IMR-90 (cell line): ENCODE data around the gene TP53TG5. TPM values are rescaled to one million over a fixed set of nuclear protein-coding genes. Genes with fewer than 3 reads are reported as not detected.

Source experiments
- ATAC-seq: fragments of 200-7000 bp; cut with Tn5 transposase; 2 replicates; pipeline ENCODE4 v1.9.1; 2020; ENCODE audit warnings: low read depth, mild to moderate bottlenecking, moderate library complexity
- BruUV-seq: library from RNA; stranded (reverse); fragments of 400-500 nt; replicated peaks from 2 replicates; lab custom pipeline; 2021; lab: Mats Ljungman, UMichigan
- CTCF ChIA-PET: fragments of 300-600 bp; formaldehyde crosslinking; extraction: SDS; loops from one replicate; lab custom pipeline; 2021; ENCODE audit warnings: antibody characterized with exemption; lab: Yijun Ruan, JAX
- POLR2A ChIA-PET: fragments of 300-600 bp; sonication (Branson Sonifier 250); formaldehyde crosslinking; loops from one replicate; lab custom pipeline; 2022; ENCODE audit warnings: antibody characterized with exemption; ENCODE audit not compliant: unreplicated experiment; lab: Charles Lee
- DNase-seq: peaks from one replicate; pipeline ENCODE4 v3.0.0; 2013
- H2AFZ ChIP-seq: replicated peaks from 2 replicates; pipeline ENCODE3; 2013; ENCODE audit warnings: low read length, mild to moderate bottlenecking; ENCODE audit not compliant: poor library complexity
- H2AK5ac ChIP-seq: 2 replicates; pipeline ENCODE4 v1.6.1; 2013; ENCODE audit warnings: low read depth, low read length, inconsistent platforms
- H2AK9ac ChIP-seq: replicated peaks from 2 replicates; pipeline ENCODE3; 2013; ENCODE audit warnings: mild to moderate bottlenecking, low read depth, low read length, moderate library complexity; ENCODE audit not compliant: poor library complexity
- H2BK120ac ChIP-seq: 2 replicates; pipeline ENCODE4 v1.6.1; 2013; ENCODE audit warnings: low read depth, low read length, inconsistent platforms
- H2BK15ac ChIP-seq: 3 replicates; pipeline ENCODE4 v1.6.1; 2013; ENCODE audit warnings: low read depth, low read length, inconsistent platforms
- H2BK20ac ChIP-seq: 2 replicates; pipeline ENCODE4 v1.6.1; 2013; ENCODE audit warnings: low read depth, mild to moderate bottlenecking, inconsistent platforms, low read length, moderate library complexity
- H2BK5ac ChIP-seq: 2 replicates; pipeline ENCODE4 v1.6.1; 2013; ENCODE audit warnings: mild to moderate bottlenecking, low read depth, low read length, inconsistent platforms; ENCODE audit not compliant: poor library complexity, severe bottlenecking
- H3K14ac ChIP-seq: replicated peaks from 2 replicates; pipeline ENCODE4 v1.6.1; 2013; ENCODE audit warnings: low read depth, low read length, inconsistent platforms
- H3K18ac ChIP-seq: 2 replicates; pipeline ENCODE4 v1.6.1; 2013; ENCODE audit warnings: low read depth, low read length, control low read depth
- H3K23ac ChIP-seq: 2 replicates; pipeline ENCODE4 v1.6.1; 2013; ENCODE audit warnings: low read depth, low read length, inconsistent platforms
- H3K27ac ChIP-seq: 2 replicates; pipeline ENCODE4 v1.5.1; 2013; ENCODE audit warnings: mild to moderate bottlenecking, control low read depth, low read length; ENCODE audit not compliant: insufficient read depth
- H3K27me3 ChIP-seq: 2 replicates; pipeline ENCODE4 v1.6.1; 2013; ENCODE audit warnings: low read length; ENCODE audit not compliant: control insufficient read depth, insufficient read depth
- H3K36me3 ChIP-seq: 2 replicates; pipeline ENCODE4 v1.6.1; 2013; ENCODE audit warnings: low read length, mixed read lengths; ENCODE audit not compliant: control insufficient read depth, insufficient read depth
- H3K4ac ChIP-seq: 2 replicates; pipeline ENCODE4 v1.6.1; 2013; ENCODE audit warnings: low read depth, low read length, inconsistent platforms
- H3K4me1 ChIP-seq: 2 replicates; pipeline ENCODE4 v1.6.1; 2013; ENCODE audit warnings: low read length, mixed read lengths; ENCODE audit not compliant: control insufficient read depth, insufficient read depth
- H3K4me2 ChIP-seq: 2 replicates; pipeline ENCODE4 v1.6.1; 2013; ENCODE audit warnings: low read depth, mild to moderate bottlenecking, control low read depth, low read length, moderate library complexity
- H3K4me3 ChIP-seq: 2 replicates; pipeline ENCODE4 v1.5.1; 2013; ENCODE audit warnings: low read depth, mild to moderate bottlenecking, control low read depth, low read length, moderate library complexity; ENCODE audit not compliant: insufficient read depth
- H3K56ac ChIP-seq: 2 replicates; pipeline ENCODE4 v1.6.1; 2013; ENCODE audit warnings: low read length, inconsistent platforms; ENCODE audit not compliant: insufficient read depth; ENCODE audit errors: extremely low read depth
- H3K79me1 ChIP-seq, 2 experiments: 2 replicates each; pipeline ENCODE4 v1.6.1; 2013; ENCODE audit warnings: low read length in 2 of 2, inconsistent platforms in 1 of 2, low read depth in 1 of 2
- H3K9ac ChIP-seq: 2 replicates; pipeline ENCODE4 v1.6.1; 2013; ENCODE audit warnings: low read depth, low read length, control low read depth
- H3K9me1 ChIP-seq: 2 replicates; pipeline ENCODE4 v1.6.1; 2013; ENCODE audit warnings: low read length, inconsistent platforms; ENCODE audit not compliant: insufficient read depth
- H3K9me3 ChIP-seq: 2 replicates; pipeline ENCODE4 v1.6.1; 2013; ENCODE audit warnings: low read length; ENCODE audit not compliant: control insufficient read depth, insufficient read depth
- H4K20me1 ChIP-seq: 2 replicates; pipeline ENCODE4 v1.6.1; 2013; ENCODE audit warnings: low read length, inconsistent platforms; ENCODE audit not compliant: insufficient read depth
- H4K5ac ChIP-seq: 2 replicates; pipeline ENCODE4 v1.6.1; 2013; ENCODE audit warnings: mild to moderate bottlenecking, low read depth, low read length, control low read depth
- H4K8ac ChIP-seq, 2 experiments: 2 replicates each; pipeline ENCODE4 v1.6.1; 2013; ENCODE audit warnings: low read depth in 2 of 2, low read length in 2 of 2, control low read depth in 1 of 2, inconsistent platforms in 1 of 2
- H4K91ac ChIP-seq: 2 replicates; pipeline ENCODE4 v1.6.1; 2013; ENCODE audit warnings: low read depth, low read length, inconsistent platforms; ENCODE audit not compliant: insufficient read depth
- BHLHE40 ChIP-seq: fragments of 150-350 bp; IDR thresholded peaks from 2 replicates; pipeline ENCODE4 v1.6.1; 2016; ENCODE audit warnings: mild to moderate bottlenecking, low read depth, low read length
- CEBPB ChIP-seq: IDR thresholded peaks from 2 replicates; pipeline ENCODE4 v1.6.1; 2012; ENCODE audit warnings: low read depth, low read length, improper control_type of control experiment
- CHD1 ChIP-seq: IDR thresholded peaks from 2 replicates; pipeline ENCODE4 v1.6.1; 2012; ENCODE audit warnings: low read depth, low read length, improper control_type of control experiment
- FOS ChIP-seq: fragments of 150-350 bp; IDR thresholded peaks from 2 replicates; pipeline ENCODE4 v1.6.1; 2016; ENCODE audit warnings: low read depth, low read length
- RFX5 ChIP-seq: IDR thresholded peaks from 2 replicates; pipeline ENCODE4 v1.8.0; 2012; ENCODE audit warnings: low read depth, mild to moderate bottlenecking, low read length, moderate library complexity
- SMC3 ChIP-seq: fragments of 150-350 bp; IDR thresholded peaks from 2 replicates; pipeline ENCODE4 v1.6.1; 2016; ENCODE audit warnings: low read depth, mild to moderate bottlenecking, antibody characterized with exemption, low read length, moderate library complexity
- WGBS, 2 experiments: methylation state at CpG; one replicate each; pipeline versions ENCODE4 v1.1.5 to v1.1.7; 2013; ENCODE audit warnings: missing lambda C conversion rate in 2 of 2; ENCODE audit not compliant: insufficient read length in 1 of 2; ENCODE audit errors: extremely low coverage in 2 of 2; 5-methylcytosine and 5-hydroxymethylcytosine counted together
- dilution Hi-C: fragments of 300-500 bp; cut with HindIII; formaldehyde crosslinking; loops from one replicate; pipeline ENCODE4 v1.14.3; 2018; ENCODE audit warnings: low sequenced_read_pairs; ENCODE audit not compliant: unreplicated experiment
- in situ Hi-C: fragments of 300-500 bp; cut with MboI; formaldehyde crosslinking; loops from 3 replicates; pipeline ENCODE4 v1.14.3; 2019; ENCODE audit warnings: low sequenced_read_pairs, inconsistent platforms, mixed read lengths
- intact Hi-C: fragments of 100-400 bp; cut with micrococcal nuclease; formaldehyde crosslinking; loops from 2 replicates; pipeline ENCODE4 v1.10.0; 2022
- polyA plus RNA-seq, 3 experiments: library from polyadenylated mRNA; depleted of rRNA; stranded (reverse); fragments of >200 nt; gene quantifications; 2 replicates each; pipeline ENCODE4 v1.2.3, GENCODE V29; 2012; ENCODE audit warnings: low replicate concordance in 1 of 3
- total RNA-seq: library from RNA; depleted of rRNA; stranded (reverse); fragments of >200 nt; gene quantifications from 2 replicates; pipeline ENCODE4 v1.2.3, GENCODE V29; 2012

Gene TP53TG5
- total and polyA plus RNA-seq, 2 of the 4 experiments (the other 2 are of a cell fraction): not detected

GRCh38 chr20:45355209-45356084 is 22.7 kb downstream of the TP53TG5 start:
- intact Hi-C loops (no loop called here), in situ Hi-C loops (loop anchor here (5.0 kb wide), 1 partner anchor 82 kb away; no protein-coding TSS in a partner anchor), dilution Hi-C loops (no loop called here)
- Histone ChIP-seq H3K14ac (no peak overlapping the region), H2BK15ac (peak overlapping the region; percentile 76; the same call in 2 of the 3 replicates), H3K4me3 (peak overlapping the region; percentile 13; the same call in 1 of the 2 replicates), H2BK120ac (peak overlapping the region; percentile 32; the same call in 1 of the 2 replicates), H3K4me1 (peaks cover 32% of the 10 kb centered on the region), H4K5ac (peak overlapping the region; percentile 25; the same call in 1 of the 2 replicates), H2BK5ac (peak overlapping the region; percentile 81), H3K4ac (peak overlapping the region; percentile 38; the same call in 1 of the 2 replicates), H3K23ac (0 out of 2 replicates have a peak overlapping the region, but pooled peaks have one; percentile 11), H4K8ac (0 out of 4 replicates have a peak overlapping the region, but pooled peaks of 1 of the 2 experiments have one; percentile 20), H3K9ac (peak overlapping the region; percentile 20; the same call in 1 of the 2 replicates), H2AFZ (no peak overlapping the region), H3K9me1 (peaks cover 19% of the 10 kb centered on the region), H3K9me3 (no peaks in the 10 kb centered on the region), H3K18ac (peak overlapping the region; percentile 61; the same call in 1 of the 2 replicates), H3K27me3 (no peaks in the 10 kb centered on the region), H3K36me3 (no peaks in the 10 kb centered on the region), H2AK5ac (0 out of 2 replicates have a peak overlapping the region, but pooled peaks have one; percentile 21), H3K4me2 (peak overlapping the region; percentile 85), H2AK9ac (no peak overlapping the region), H2BK20ac (peak overlapping the region; percentile 40), H3K27ac (peak overlapping the region; percentile 68), H4K20me1 (peaks cover 5% of the 10 kb centered on the region; the same call in 1 of the 2 replicates), H3K79me1 (peaks cover 0 to 16% of the 10 kb centered on the region in 2 experiments; a peak in 2 of 4 replicates), H4K91ac (no peak overlapping the region), H3K56ac (no peak overlapping the region)
- BruUV-seq: no TSS peak
- ChIA-PET POLR2A (interaction anchor here (0.6 kb wide), 1 partner anchor 9 kb away, joined by 3 read pairs; no protein-coding TSS in a partner anchor), CTCF (interaction anchor here (0.8 kb wide), 2 partner anchors 18 to 36 kb away, joined by 4 read pairs; no protein-coding TSS in a partner anchor)
- TF ChIP-seq CEBPB (peak; percentile 73), CHD1 (no peak), FOS (peak; percentile 63; the same call in 1 of the 2 replicates), BHLHE40 (0 out of 2 replicates have a peak, but pooled peaks have one; percentile 8), SMC3 (no peak), RFX5 (no peak)
- ATAC-seq (peak; percentile 81), DNase-seq (peak; percentile 88)
- WGBS, 2 experiments: no CpG with 5 or more reads among the region's 5 CpGs
